Loucy (cell line): ENCODE results near the gene C4orf33.

Experiments
- CTCF ChIP-seq: fragments of 200-600 bp; sonication (generic); conservative IDR thresholded peaks from 2 replicates; pipeline ENCODE4 v1.5.1; 2014; ENCODE audit warnings: mild to moderate bottlenecking, antibody characterized with exemption, low read length
- EZH2phosphoT487 ChIP-seq: fragments of 200-600 bp; IDR thresholded peaks from 2 replicates; pipeline ENCODE4 v1.6.1; 2018; ENCODE audit warnings: antibody characterized with exemption, mild to moderate bottlenecking, moderate library complexity, borderline replicate concordance

- no peak for TF ChIP-seq CTCF
- TF ChIP-seq EZH2phosphoT487, result no peak
Observed at GRCh38 chr4:129082302-129082701, 13.7 kb upstream of the C4orf33 start.
